Measurements from ENCODE around the gene ROCK1. TPM values are rescaled to one million over a fixed set of nuclear protein-coding genes. Genes with fewer than 3 reads are reported as not detected.
A peak's percentile ranks its signal among the peaks of the same experiment; 100 is the strongest.

Gene ROCK1
- total RNA-seq, 2 donors from 2014 or later = 20.7 to 26.2 TPM

GRCh38 chr18:21056545-21056944, 55.1 kb downstream of the ROCK1 start:
- H3K9me3 ChIP-seq = no peaks in the 10 kb centered on the region
- no peak overlapping the region for H3K27ac ChIP-seq
- H3K27me3 ChIP-seq = no peaks in the 10 kb centered on the region
- peaks cover 0 to 21% of the 10 kb centered on the region in 2 donors for H3K4me1 ChIP-seq
- H3K36me3 ChIP-seq = no peaks in the 10 kb centered on the region
- H3K4me3 ChIP-seq = no peak overlapping the region
- TF ChIP-seq, protein P1, sequence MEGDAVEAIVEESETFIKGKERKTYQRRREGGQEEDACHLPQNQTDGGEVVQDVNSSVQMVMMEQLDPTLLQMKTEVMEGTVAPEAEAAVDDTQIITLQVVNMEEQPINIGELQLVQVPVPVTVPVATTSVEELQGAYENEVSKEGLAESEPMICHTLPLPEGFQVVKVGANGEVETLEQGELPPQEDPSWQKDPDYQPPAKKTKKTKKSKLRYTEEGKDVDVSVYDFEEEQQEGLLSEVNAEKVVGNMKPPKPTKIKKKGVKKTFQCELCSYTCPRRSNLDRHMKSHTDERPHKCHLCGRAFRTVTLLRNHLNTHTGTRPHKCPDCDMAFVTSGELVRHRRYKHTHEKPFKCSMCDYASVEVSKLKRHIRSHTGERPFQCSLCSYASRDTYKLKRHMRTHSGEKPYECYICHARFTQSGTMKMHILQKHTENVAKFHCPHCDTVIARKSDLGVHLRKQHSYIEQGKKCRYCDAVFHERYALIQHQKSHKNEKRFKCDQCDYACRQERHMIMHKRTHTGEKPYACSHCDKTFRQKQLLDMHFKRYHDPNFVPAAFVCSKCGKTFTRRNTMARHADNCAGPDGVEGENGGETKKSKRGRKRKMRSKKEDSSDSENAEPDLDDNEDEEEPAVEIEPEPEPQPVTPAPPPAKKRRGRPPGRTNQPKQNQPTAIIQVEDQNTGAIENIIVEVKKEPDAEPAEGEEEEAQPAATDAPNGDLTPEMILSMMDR (IDR thresholded peaks at IDR 0.05) = no peak
- no peak for DNase-seq (ENCODE audit: low spot score)

- no peaks in the 10 kb centered on the region for H3K36me3 ChIP-seq
- H3K4me1 ChIP-seq = peaks cover 0 to 37% of the 10 kb centered on the region in 2 donors
- no peak overlapping the region for H3K27ac ChIP-seq
- no peaks in the 10 kb centered on the region for H3K27me3 ChIP-seq
- no peaks in the 10 kb centered on the region for H3K9me3 ChIP-seq
- no peak for DNase-seq (ENCODE audit: low spot score)
- TF ChIP-seq, protein P1 (IDR thresholded peaks at IDR 0.05) = no peak
- H3K4me3 ChIP-seq = no peak overlapping the region
These were observed 57.3 kb downstream of the ROCK1 start for GRCh38 chr18:21054252-21054821.

- no peak for DNase-seq (ENCODE audit: low spot score)
- peaks cover 0 to 40% of the 10 kb centered on the region in 2 donors for H3K4me1 ChIP-seq
These were observed 58.5 kb downstream of the ROCK1 start for GRCh38 chr18:21053127-21053526.

DNA sequence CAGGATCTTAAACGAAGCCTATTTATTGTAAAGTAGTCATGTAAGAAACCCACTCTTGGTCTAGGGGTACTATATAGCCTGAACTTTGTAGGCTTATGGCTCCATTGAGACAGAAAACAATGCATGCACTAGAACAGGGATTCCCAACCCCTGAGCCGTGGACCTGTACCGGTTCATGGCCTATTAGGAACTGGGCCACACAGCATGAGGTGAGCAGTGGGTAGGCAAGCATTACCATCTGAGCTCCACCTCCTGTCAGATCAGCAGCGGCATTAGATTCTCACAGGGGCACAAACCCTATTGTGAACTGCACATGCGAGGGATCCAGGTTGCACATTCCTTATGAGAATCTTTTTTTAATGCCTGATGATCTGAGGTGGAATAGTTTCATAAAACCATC, 59.2 kb downstream of the ROCK1 start:
- DNase-seq (ENCODE audit: low spot score) = no peak
- H3K36me3 ChIP-seq = no peaks in the 10 kb centered on the region
- no peak overlapping the region for H3K4me3 ChIP-seq
- no peaks in the 10 kb centered on the region for H3K27me3 ChIP-seq
- H3K4me1 ChIP-seq = peaks cover 0 to 40% of the 10 kb centered on the region in 2 donors
- H3K27ac ChIP-seq = peak overlapping the region in 1 of 2 donors; percentile 52
- TF ChIP-seq, protein P1 (IDR thresholded peaks at IDR 0.05) = no peak
- H3K9me3 ChIP-seq = no peaks in the 10 kb centered on the region

More at GRCh38 chr18:21053127-21053526, 58.5 kb downstream of the ROCK1 start:
- Histone ChIP-seq H3K27ac (peak overlapping the region in 1 of 2 donors; percentile 52), H3K27me3 (no peaks in the 10 kb centered on the region), H3K36me3 (no peaks in the 10 kb centered on the region), H3K4me3 (no peak overlapping the region), H3K9me3 (no peaks in the 10 kb centered on the region)
- TF ChIP-seq, protein P1 (IDR thresholded peaks at IDR 0.05) = no peak

DNA sequence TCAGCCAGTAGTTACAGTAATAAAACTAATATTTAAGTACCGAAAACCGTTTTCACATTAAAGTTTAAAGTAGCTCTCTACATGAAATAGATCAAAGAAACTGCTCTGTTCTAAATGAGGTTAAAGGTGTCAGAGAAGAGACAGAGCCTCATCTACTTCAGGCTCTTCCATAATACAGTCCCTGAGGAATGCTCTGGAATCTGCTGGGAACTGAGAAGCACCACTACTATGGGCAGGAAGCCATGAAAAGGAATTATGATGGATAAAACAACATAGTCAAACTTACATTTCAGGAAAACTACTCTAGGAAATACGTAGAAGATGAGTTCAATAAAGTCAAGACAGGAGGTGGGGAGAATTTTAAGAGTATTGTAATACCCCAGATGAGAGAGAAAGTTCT, 60.0 kb downstream of the ROCK1 start:
- H3K27me3 ChIP-seq = no peaks in the 10 kb centered on the region
- H3K27ac ChIP-seq = no peak overlapping the region
- H3K4me3 ChIP-seq = no peak overlapping the region
- DNase-seq (ENCODE audit: low spot score) = no peak
- H3K4me1 ChIP-seq = peaks cover 0 to 40% of the 10 kb centered on the region in 2 donors
- no peaks in the 10 kb centered on the region for H3K36me3 ChIP-seq
- no peaks in the 10 kb centered on the region for H3K9me3 ChIP-seq
- TF ChIP-seq, protein P1 (IDR thresholded peaks at IDR 0.05) = no peak

DNA sequence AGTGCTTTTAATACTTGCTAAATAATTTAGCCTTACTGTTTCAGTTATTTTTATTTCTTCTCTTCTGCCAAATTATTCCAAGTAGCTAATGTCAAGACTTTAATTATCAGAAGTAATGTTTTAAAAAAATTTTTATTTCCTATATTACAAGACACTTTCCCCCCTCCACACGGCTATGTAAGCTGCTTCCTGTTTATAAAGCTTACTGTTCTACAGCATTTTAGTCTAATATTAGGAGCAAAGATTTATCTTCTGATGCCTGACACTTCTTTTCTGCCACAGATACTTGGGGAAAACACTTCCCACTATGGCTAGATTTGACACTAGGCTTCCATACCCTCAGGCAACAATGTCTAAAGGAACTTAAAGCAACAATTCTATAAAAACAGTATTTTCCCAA, 62.3 kb downstream of the ROCK1 start:
- TF ChIP-seq, protein P1 (IDR thresholded peaks at IDR 0.05) = no peak
- Histone ChIP-seq H3K36me3 (peaks cover 5% of the 10 kb centered on the region), H3K4me3 (no peak overlapping the region), H3K27ac (peak overlapping the region in 1 of 2 donors; percentile 12), H3K9me3 (no peaks in the 10 kb centered on the region), H3K4me1 (peaks cover 0 to 40% of the 10 kb centered on the region in 2 donors), H3K27me3 (no peaks in the 10 kb centered on the region)
- DNase-seq (ENCODE audit: low spot score) = no peak
